Measurements from ENCODE around the gene KCMF1. TPM values are rescaled to one million over a fixed set of nuclear protein-coding genes. Genes with fewer than 3 reads are reported as not detected.

KCMF1 gene
- total RNA-seq, 1 donor from 2014 or later, result 46.8 TPM

DNA sequence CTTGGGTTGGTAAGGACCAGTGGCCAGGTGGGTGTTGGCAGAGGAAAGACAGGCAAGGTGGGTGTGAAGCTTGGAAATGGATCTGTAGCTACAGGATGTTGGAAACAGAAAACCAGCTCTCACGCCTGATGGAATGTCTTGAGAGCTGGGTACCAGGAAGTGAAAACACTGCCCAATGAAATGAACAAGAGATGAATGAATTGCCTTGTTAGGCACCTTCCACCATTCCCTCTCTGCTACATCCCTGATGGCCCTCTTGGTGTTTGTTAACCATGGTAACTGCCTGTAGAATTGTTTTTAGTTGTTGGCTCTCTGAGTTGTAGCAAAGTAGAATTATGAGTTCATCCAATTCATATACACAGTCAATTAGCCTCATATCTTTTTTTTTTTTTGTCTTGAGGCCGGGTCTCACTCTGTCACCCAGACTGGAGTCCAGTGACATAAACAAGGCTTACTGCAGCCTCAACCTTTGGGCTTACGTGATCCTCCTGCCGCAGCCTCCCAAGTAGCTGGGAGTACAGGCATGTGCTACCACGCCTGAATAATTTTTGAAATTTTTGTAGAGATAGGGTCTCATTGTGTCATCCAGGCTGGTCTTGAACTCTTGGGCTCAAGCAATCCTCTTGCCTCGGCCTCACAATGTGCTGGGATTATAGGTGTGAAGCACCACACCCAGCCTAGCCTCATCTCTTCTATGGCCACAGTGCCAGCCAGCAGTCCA is 9.5 kb downstream of the KCMF1 start:
- no peak for DNase-seq
- no peaks in the 10 kb centered on the region for H3K4me1 Mint-ChIP-seq (ENCODE audit: low read depth, unreplicated experiment)
- H3K27me3 Mint-ChIP-seq (ENCODE audit: unreplicated experiment), result no peaks in the 10 kb centered on the region
- H3K4me3 Mint-ChIP-seq (ENCODE audit: unreplicated experiment), result no peak overlapping the region
- H3K36me3 Mint-ChIP-seq (ENCODE audit: unreplicated experiment), result no peaks in the 10 kb centered on the region
- no peaks in the 10 kb centered on the region for H3K9me3 Mint-ChIP-seq (ENCODE audit: unreplicated experiment)
- no peak overlapping the region for H3K27ac Mint-ChIP-seq (ENCODE audit: unreplicated experiment)
- no peak for TF ChIP-seq CTCF (IDR thresholded peaks at IDR 0.05; ENCODE audit: partially characterized antibody, unreplicated experiment)

DNA sequence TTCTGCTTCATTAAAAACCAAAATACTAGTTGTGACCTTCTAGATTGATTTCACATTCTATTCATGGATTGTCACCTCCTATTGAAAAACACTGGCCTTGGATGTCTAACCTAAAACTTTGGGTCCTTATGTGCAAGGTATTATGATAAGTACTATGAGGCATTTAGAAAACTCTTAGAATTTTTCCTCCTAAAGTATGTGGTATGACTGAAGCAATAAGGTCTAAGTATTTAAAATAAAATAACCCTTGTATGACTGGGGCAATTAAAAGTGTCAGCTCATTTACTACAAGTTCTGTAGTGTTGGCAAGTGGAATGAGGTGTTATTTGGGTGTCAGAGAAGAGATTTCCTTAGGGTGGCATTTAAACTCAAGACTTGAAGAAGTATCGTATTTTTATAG is 15.1 kb downstream of the KCMF1 start:
- Mint-ChIP-seq H3K27me3 (ENCODE audit: unreplicated experiment) (no peaks in the 10 kb centered on the region), H3K9me3 (ENCODE audit: unreplicated experiment) (no peaks in the 10 kb centered on the region), H3K27ac (ENCODE audit: unreplicated experiment) (no peak overlapping the region), H3K4me1 (ENCODE audit: low read depth, unreplicated experiment) (no peaks in the 10 kb centered on the region), H3K4me3 (ENCODE audit: unreplicated experiment) (no peak overlapping the region), H3K36me3 (ENCODE audit: unreplicated experiment) (no peaks in the 10 kb centered on the region)
- DNase-seq, result no peak
- TF ChIP-seq CTCF (IDR thresholded peaks at IDR 0.05; ENCODE audit: partially characterized antibody, unreplicated experiment), result no peak

- no peak overlapping the region for H3K27ac Mint-ChIP-seq (ENCODE audit: unreplicated experiment)
- no peak for DNase-seq
- no peak for TF ChIP-seq CTCF (IDR thresholded peaks at IDR 0.05; ENCODE audit: partially characterized antibody, unreplicated experiment)
- H3K4me3 Mint-ChIP-seq (ENCODE audit: unreplicated experiment), result no peak overlapping the region
- H3K9me3 Mint-ChIP-seq (ENCODE audit: unreplicated experiment), result no peaks in the 10 kb centered on the region
- H3K4me1 Mint-ChIP-seq (ENCODE audit: low read depth, unreplicated experiment), result no peaks in the 10 kb centered on the region
- no peaks in the 10 kb centered on the region for H3K36me3 Mint-ChIP-seq (ENCODE audit: unreplicated experiment)
- no peaks in the 10 kb centered on the region for H3K27me3 Mint-ChIP-seq (ENCODE audit: unreplicated experiment)
Measured at GRCh38 chr2:84989422-84989821, 18.5 kb downstream of the KCMF1 start.

- Mint-ChIP-seq H3K9me3 (ENCODE audit: unreplicated experiment) (no peaks in the 10 kb centered on the region), H3K36me3 (ENCODE audit: unreplicated experiment) (no peaks in the 10 kb centered on the region), H3K4me3 (ENCODE audit: unreplicated experiment) (no peak overlapping the region), H3K4me1 (ENCODE audit: low read depth, unreplicated experiment) (no peaks in the 10 kb centered on the region), H3K27ac (ENCODE audit: unreplicated experiment) (no peak overlapping the region), H3K27me3 (ENCODE audit: unreplicated experiment) (no peaks in the 10 kb centered on the region)
- no peak for TF ChIP-seq CTCF (IDR thresholded peaks at IDR 0.05; ENCODE audit: partially characterized antibody, unreplicated experiment)
- DNase-seq, result no peak
Measured at GRCh38 chr2:84989927-84990326, 19.0 kb downstream of the KCMF1 start.

DNA sequence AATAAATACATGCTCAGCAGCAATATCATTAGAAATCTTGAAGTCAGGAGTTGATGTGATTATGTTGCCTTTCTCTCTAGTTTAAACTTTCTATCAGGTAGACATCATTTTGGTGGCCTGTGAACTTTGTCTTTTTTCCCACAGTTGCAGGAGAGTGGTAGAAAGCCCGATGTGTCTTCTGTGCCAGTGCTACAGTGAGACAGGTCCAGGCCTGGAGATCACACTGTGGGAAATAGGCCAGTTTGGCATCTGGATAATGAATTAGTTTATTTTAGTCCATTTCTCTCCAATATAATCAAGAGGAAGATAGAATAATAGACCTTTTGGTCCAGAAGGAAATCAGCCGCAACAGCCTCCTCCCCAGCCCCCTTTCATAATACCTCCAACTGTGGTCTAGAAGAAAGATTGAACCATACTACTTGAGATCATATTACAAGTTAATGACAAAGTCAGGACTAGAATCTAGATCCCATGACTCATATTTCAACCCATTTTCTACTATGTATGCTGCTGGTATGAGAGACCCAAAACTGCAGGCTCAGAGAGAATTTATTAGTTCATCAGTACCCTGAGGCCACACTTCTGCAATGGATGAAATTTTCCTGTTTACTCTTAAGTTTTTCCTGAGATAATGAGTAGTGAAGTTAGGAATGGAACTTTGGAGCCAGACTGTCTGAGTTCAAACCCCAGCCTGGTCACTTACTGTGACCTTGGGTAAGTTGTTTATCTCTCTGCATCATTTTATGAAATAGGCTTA is 20.6 kb downstream of the KCMF1 start:
- no peaks in the 10 kb centered on the region for H3K9me3 Mint-ChIP-seq (ENCODE audit: unreplicated experiment)
- no peaks in the 10 kb centered on the region for H3K4me1 Mint-ChIP-seq (ENCODE audit: low read depth, unreplicated experiment)
- H3K27ac Mint-ChIP-seq (ENCODE audit: unreplicated experiment), result no peak overlapping the region
- no peaks in the 10 kb centered on the region for H3K36me3 Mint-ChIP-seq (ENCODE audit: unreplicated experiment)
- no peak for TF ChIP-seq CTCF (IDR thresholded peaks at IDR 0.05; ENCODE audit: partially characterized antibody, unreplicated experiment)
- H3K4me3 Mint-ChIP-seq (ENCODE audit: unreplicated experiment), result no peak overlapping the region
- DNase-seq, result no peak
- no peaks in the 10 kb centered on the region for H3K27me3 Mint-ChIP-seq (ENCODE audit: unreplicated experiment)

All from glutamatergic neuron (in vitro differentiated cells).